ENCODE measurements around the gene FUT1. TPM values are rescaled to one million over a fixed set of nuclear protein-coding genes. Genes with fewer than 3 reads are reported as not detected.

The FUT1 gene
- total RNA-seq, 2 donors from 2014 or later = 0.27 to 0.99 TPM

GRCh38 chr19:48728911-48729664, 23.4 kb downstream of the FUT1 start:
- H3K4me1 ChIP-seq (ENCODE audit: control insufficient read depth in 1 of 2, low read depth in 2 of 2) = peaks cover 0 to 9% of the 10 kb centered on the region in 2 donors
- H3K27me3 ChIP-seq (replicated peaks; ENCODE audit: insufficient read depth) = no peaks in the 10 kb centered on the region
- no peaks in the 10 kb centered on the region for H3K36me3 ChIP-seq
- ATAC-seq (ENCODE audit: insufficient number of reproducible peaks, low FRiP score, low read depth) (no peak), DNase-seq (ENCODE audit: low spot score) (no peak)
- H3K9me3 ChIP-seq = no peaks in the 10 kb centered on the region
- no peak for TF ChIP-seq CTCF (IDR thresholded peaks at IDR 0.05)
- no peak overlapping the region for H3K27ac ChIP-seq
- peak overlapping the region; percentile 13 for H3K4me3 ChIP-seq

GRCh38 chr19:48726556-48726955, 25.9 kb downstream of the FUT1 start:
- Histone ChIP-seq H3K4me3 (no peak overlapping the region), H3K36me3 (no peaks in the 10 kb centered on the region), H3K27ac (peak overlapping the region in 1 of 2 donors; percentile 30), H3K9me3 (no peaks in the 10 kb centered on the region), H3K4me1 (ENCODE audit: control insufficient read depth in 1 of 2, low read depth in 2 of 2) (peaks cover 0 to 9% of the 10 kb centered on the region in 2 donors), H3K27me3 (replicated peaks; ENCODE audit: insufficient read depth) (no peaks in the 10 kb centered on the region)
- TF ChIP-seq CTCF (IDR thresholded peaks at IDR 0.05) = no peak
- DNase-seq (ENCODE audit: low spot score) (no peak), ATAC-seq (ENCODE audit: insufficient number of reproducible peaks, low FRiP score, low read depth) (no peak)

GRCh38 chr19:48724796-48725753, 27.4 kb downstream of the FUT1 start:
- Histone ChIP-seq H3K36me3 (no peaks in the 10 kb centered on the region), H3K4me3 (no peak overlapping the region), H3K27me3 (replicated peaks; ENCODE audit: insufficient read depth) (no peaks in the 10 kb centered on the region), H3K27ac (peak overlapping the region; percentile 34 to 67), H3K4me1 (ENCODE audit: control insufficient read depth in 1 of 2, low read depth in 2 of 2) (peaks cover 0 to 12% of the 10 kb centered on the region in 2 donors), H3K9me3 (no peaks in the 10 kb centered on the region)
- no peak for DNase-seq (ENCODE audit: low spot score)
- ATAC-seq (ENCODE audit: insufficient number of reproducible peaks, low FRiP score, low read depth) = no peak
- no peak for TF ChIP-seq CTCF (IDR thresholded peaks at IDR 0.05)

GRCh38 chr19:48722196-48722708, 30.2 kb downstream of the FUT1 start:
- ATAC-seq (ENCODE audit: insufficient number of reproducible peaks, low FRiP score, low read depth) (no peak), DNase-seq (ENCODE audit: low spot score) (no peak)
- no peak overlapping the region for H3K27ac ChIP-seq
- peaks cover 0 to 30% of the 10 kb centered on the region in 2 donors for H3K4me1 ChIP-seq (ENCODE audit: control insufficient read depth in 1 of 2, low read depth in 2 of 2)
- H3K9me3 ChIP-seq = no peaks in the 10 kb centered on the region
- no peaks in the 10 kb centered on the region for H3K36me3 ChIP-seq
- no peak for TF ChIP-seq CTCF (IDR thresholded peaks at IDR 0.05)
- no peak overlapping the region for H3K4me3 ChIP-seq
- no peaks in the 10 kb centered on the region for H3K27me3 ChIP-seq (replicated peaks; ENCODE audit: insufficient read depth)

Measured in thoracic aorta (tissue), 2 donors.